Measurements from ENCODE around the gene GPHA2.

GPHA2 gene

GRCh38 chr11:64931290-64931689 is 4.4 kb downstream of the GPHA2 start:
- Histone ChIP-seq H3K27ac (ENCODE audit: low read length) (no peak overlapping the region), H3K4me1 (ENCODE audit: low read length) (no peaks in the 10 kb centered on the region), H4K20me1 (ENCODE audit: insufficient read depth, low read length) (no peaks in the 10 kb centered on the region), H3K79me2 (ENCODE audit: low read length) (no peaks in the 10 kb centered on the region), H3K4me2 (ENCODE audit: low read length) (no peak overlapping the region), H2AFZ (ENCODE audit: low read depth, low read length) (no peak overlapping the region), H3K9me3 (ENCODE audit: insufficient read depth, low read length) (no peaks in the 10 kb centered on the region), H3K36me3 (replicated peaks; ENCODE audit: low read depth, low read length) (peaks cover 19% of the 10 kb centered on the region), H3K9ac (ENCODE audit: low read length) (no peak overlapping the region), H3K27me3 (ENCODE audit: low read depth, low read length) (no peaks in the 10 kb centered on the region), H3K4me3 (ENCODE audit: low read length) (no peak overlapping the region)
- TF ChIP-seq EZH2phosphoT487 (IDR thresholded peaks at IDR 0.05; ENCODE audit: low read depth) (no peak), CTCF (IDR thresholded peaks at IDR 0.05; ENCODE audit: low read depth, low read length) (no peak)

- H3K4me1 ChIP-seq (ENCODE audit: low read length), result peaks cover 1% of the 10 kb centered on the region
- no peak overlapping the region for H3K9ac ChIP-seq (ENCODE audit: low read length)
- H3K9me3 ChIP-seq (ENCODE audit: insufficient read depth, low read length), result no peaks in the 10 kb centered on the region
- H3K79me2 ChIP-seq (ENCODE audit: low read length), result no peaks in the 10 kb centered on the region
- H3K27ac ChIP-seq (ENCODE audit: low read length), result no peak overlapping the region
- H3K27me3 ChIP-seq (ENCODE audit: low read depth, low read length), result no peaks in the 10 kb centered on the region
- H3K36me3 ChIP-seq (replicated peaks; ENCODE audit: low read depth, low read length), result peaks cover 18% of the 10 kb centered on the region
- no peak overlapping the region for H2AFZ ChIP-seq (ENCODE audit: low read depth, low read length)
- no peaks in the 10 kb centered on the region for H4K20me1 ChIP-seq (ENCODE audit: insufficient read depth, low read length)
- no peak overlapping the region for H3K4me3 ChIP-seq (ENCODE audit: low read length)
- TF ChIP-seq EZH2phosphoT487 (IDR thresholded peaks at IDR 0.05; ENCODE audit: low read depth) (no peak), CTCF (IDR thresholded peaks at IDR 0.05; ENCODE audit: low read depth, low read length) (no peak)
- H3K4me2 ChIP-seq (ENCODE audit: low read length), result no peak overlapping the region
Observed at GRCh38 chr11:64930340-64930739, 5.4 kb downstream of the GPHA2 start.

GRCh38 chr11:64929625-64930024 is 6.1 kb downstream of the GPHA2 start:
- no peak for TF ChIP-seq CTCF (IDR thresholded peaks at IDR 0.05; ENCODE audit: low read depth, low read length)
- no peak for TF ChIP-seq EZH2phosphoT487 (IDR thresholded peaks at IDR 0.05; ENCODE audit: low read depth)
- Histone ChIP-seq H3K4me1 (ENCODE audit: low read length) (peaks cover 5% of the 10 kb centered on the region), H2AFZ (ENCODE audit: low read depth, low read length) (no peak overlapping the region), H4K20me1 (ENCODE audit: insufficient read depth, low read length) (no peaks in the 10 kb centered on the region), H3K4me3 (ENCODE audit: low read length) (no peak overlapping the region), H3K79me2 (ENCODE audit: low read length) (no peaks in the 10 kb centered on the region), H3K4me2 (ENCODE audit: low read length) (no peak overlapping the region), H3K27ac (ENCODE audit: low read length) (no peak overlapping the region), H3K9ac (ENCODE audit: low read length) (no peak overlapping the region), H3K36me3 (replicated peaks; ENCODE audit: low read depth, low read length) (peaks cover 16% of the 10 kb centered on the region), H3K27me3 (ENCODE audit: low read depth, low read length) (no peaks in the 10 kb centered on the region), H3K9me3 (ENCODE audit: insufficient read depth, low read length) (no peaks in the 10 kb centered on the region)

GRCh38 chr11:64928957-64929356 is 6.7 kb downstream of the GPHA2 start:
- Histone ChIP-seq H3K9ac (ENCODE audit: low read length) (no peak overlapping the region), H3K27me3 (ENCODE audit: low read depth, low read length) (no peaks in the 10 kb centered on the region), H2AFZ (ENCODE audit: low read depth, low read length) (no peak overlapping the region), H4K20me1 (ENCODE audit: insufficient read depth, low read length) (no peaks in the 10 kb centered on the region), H3K79me2 (ENCODE audit: low read length) (no peaks in the 10 kb centered on the region), H3K4me1 (ENCODE audit: low read length) (peaks cover 9% of the 10 kb centered on the region), H3K9me3 (ENCODE audit: insufficient read depth, low read length) (no peaks in the 10 kb centered on the region), H3K27ac (ENCODE audit: low read length) (no peak overlapping the region), H3K4me3 (ENCODE audit: low read length) (no peak overlapping the region), H3K36me3 (replicated peaks; ENCODE audit: low read depth, low read length) (peaks cover 16% of the 10 kb centered on the region), H3K4me2 (ENCODE audit: low read length) (no peak overlapping the region)
- TF ChIP-seq CTCF (IDR thresholded peaks at IDR 0.05; ENCODE audit: low read depth, low read length) (no peak), EZH2phosphoT487 (IDR thresholded peaks at IDR 0.05; ENCODE audit: low read depth) (no peak)
